Prostate gland (tissue), 2 donors: ENCODE measurements around the gene SLC25A42. TPM values are rescaled to one million over a fixed set of nuclear protein-coding genes. Genes with fewer than 3 reads are reported as not detected.
"Not testable (repeated sequence)": the region's sequence is repeated elsewhere in the genome, so short reads cannot be mapped to it uniquely, and the experiment has no call there.

Source experiments
- DNase-seq: peaks from one replicate; pipeline ENCODE4 v3.0.0-alpha.2; 2019; ENCODE audit warnings: low spot score
- H3K27ac ChIP-seq, 2 donors: fragments of 200-600 bp; sonication (generic); 2 replicates each; pipeline ENCODE4 v1.5.1; 2017 to 2019
- H3K27me3 ChIP-seq: fragments of 200-600 bp; sonication (generic); replicated peaks from 2 replicates; pipeline ENCODE4 v1.5.1; 2019; ENCODE audit not compliant: insufficient read depth
- H3K36me3 ChIP-seq, 2 donors: fragments of 200-600 bp; sonication (generic); 1 replicate in 1 of 2; 2 replicates in 1 of 2; pipeline versions ENCODE4 v1.5.1 to v1.8.1; 2017 to 2019
- H3K4me1 ChIP-seq: fragments of 200-600 bp; sonication (generic); replicated peaks from 2 replicates; pipeline ENCODE4 v1.5.1; 2019
- H3K4me3 ChIP-seq, 2 donors: fragments of 200-600 bp; sonication (generic); 2 replicates each; pipeline ENCODE4 v1.5.1; 2017 to 2019
- H3K9me3 ChIP-seq: fragments of 200-600 bp; sonication (generic); 2 replicates; pipeline ENCODE4 v1.5.1; 2017
- POLR2A ChIP-seq: fragments of 450-650 bp; IDR thresholded peaks from one replicate; pipeline ENCODE4 v1.6.1; 2016; ENCODE audit warnings: antibody characterized with exemption, mild to moderate bottlenecking
- POLR2AphosphoS5 ChIP-seq: sonication (generic); formaldehyde crosslinking; IDR thresholded peaks from one replicate; pipeline ENCODE4 v1.6.1; 2017; ENCODE audit warnings: antibody characterized with exemption
- WGBS: methylation state at CpG from one replicate; pipeline ENCODE4 v1.1.5; 2018; 5-methylcytosine and 5-hydroxymethylcytosine counted together
- intact Hi-C: fragments of 100-400 bp; cut with DNase I; formaldehyde crosslinking; loops from one replicate; pipeline ENCODE4 v1.14.2; 2022
- total RNA-seq, 2 donors: library from RNA; depleted of rRNA; stranded (reverse); fragments of >200 nt; gene quantifications; one replicate each; pipeline ENCODE4 v1.1.0, GENCODE V29; 2016
- TF ChIP-seq, protein P1 (sequence below), 4 experiments: fragments of 200-600 bp in 2 of 4; fragments of 450-650 bp in 2 of 4; sonication (generic) in 2 of 4; IDR thresholded peaks; 1 replicate in 3 of 4; 2 replicates in 1 of 4; pipeline ENCODE4 v1.5.1; 2016 to 2019; ENCODE audit warnings: antibody characterized with exemption in 4 of 4, mild to moderate bottlenecking in 2 of 4, moderate library complexity in 2 of 4

SLC25A42 gene
- total RNA-seq, 2 donors from 2014 or later, result 11.5 to 18.6 TPM

DNA sequence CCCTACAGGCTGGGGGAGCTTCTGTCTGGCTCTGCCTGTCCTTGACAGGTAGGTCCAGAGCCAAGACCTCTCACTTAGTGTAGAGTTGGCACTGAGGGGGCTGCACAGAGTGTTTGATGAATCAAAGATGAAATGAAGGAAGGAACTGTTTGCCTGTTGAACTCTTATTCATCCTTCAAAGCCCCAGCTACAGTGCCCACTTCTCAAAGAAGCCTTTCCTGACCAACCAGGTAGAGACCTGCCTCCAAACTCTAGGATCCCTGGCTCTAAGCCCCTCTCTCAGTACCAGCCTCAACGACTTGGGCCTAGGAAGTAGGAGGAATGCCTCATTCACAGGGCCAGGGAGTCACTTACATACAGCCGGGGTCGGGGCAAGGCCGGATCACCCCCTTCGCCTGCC lies 83.5 kb downstream of the SLC25A42 start:
- no peaks in the 10 kb centered on the region for H3K9me3 ChIP-seq
- WGBS, result 94% methylated on average over 5 of the region's 5 CpGs
- no peak for DNase-seq
- no peak overlapping the region for H3K27ac ChIP-seq
- TF ChIP-seq, protein P1, sequence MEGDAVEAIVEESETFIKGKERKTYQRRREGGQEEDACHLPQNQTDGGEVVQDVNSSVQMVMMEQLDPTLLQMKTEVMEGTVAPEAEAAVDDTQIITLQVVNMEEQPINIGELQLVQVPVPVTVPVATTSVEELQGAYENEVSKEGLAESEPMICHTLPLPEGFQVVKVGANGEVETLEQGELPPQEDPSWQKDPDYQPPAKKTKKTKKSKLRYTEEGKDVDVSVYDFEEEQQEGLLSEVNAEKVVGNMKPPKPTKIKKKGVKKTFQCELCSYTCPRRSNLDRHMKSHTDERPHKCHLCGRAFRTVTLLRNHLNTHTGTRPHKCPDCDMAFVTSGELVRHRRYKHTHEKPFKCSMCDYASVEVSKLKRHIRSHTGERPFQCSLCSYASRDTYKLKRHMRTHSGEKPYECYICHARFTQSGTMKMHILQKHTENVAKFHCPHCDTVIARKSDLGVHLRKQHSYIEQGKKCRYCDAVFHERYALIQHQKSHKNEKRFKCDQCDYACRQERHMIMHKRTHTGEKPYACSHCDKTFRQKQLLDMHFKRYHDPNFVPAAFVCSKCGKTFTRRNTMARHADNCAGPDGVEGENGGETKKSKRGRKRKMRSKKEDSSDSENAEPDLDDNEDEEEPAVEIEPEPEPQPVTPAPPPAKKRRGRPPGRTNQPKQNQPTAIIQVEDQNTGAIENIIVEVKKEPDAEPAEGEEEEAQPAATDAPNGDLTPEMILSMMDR (IDR thresholded peaks at IDR 0.05), result no peak
- no peaks in the 10 kb centered on the region for H3K4me1 ChIP-seq
- intact Hi-C loops, result loop anchor here (5.0 to 10.0 kb wide), 2 partner anchors 77 to 345 kb away; no protein-coding TSS in a partner anchor
- H3K27me3 ChIP-seq, result no peaks in the 10 kb centered on the region
- H3K4me3 ChIP-seq, result no peak overlapping the region
- no peaks in the 10 kb centered on the region for H3K36me3 ChIP-seq

DNA sequence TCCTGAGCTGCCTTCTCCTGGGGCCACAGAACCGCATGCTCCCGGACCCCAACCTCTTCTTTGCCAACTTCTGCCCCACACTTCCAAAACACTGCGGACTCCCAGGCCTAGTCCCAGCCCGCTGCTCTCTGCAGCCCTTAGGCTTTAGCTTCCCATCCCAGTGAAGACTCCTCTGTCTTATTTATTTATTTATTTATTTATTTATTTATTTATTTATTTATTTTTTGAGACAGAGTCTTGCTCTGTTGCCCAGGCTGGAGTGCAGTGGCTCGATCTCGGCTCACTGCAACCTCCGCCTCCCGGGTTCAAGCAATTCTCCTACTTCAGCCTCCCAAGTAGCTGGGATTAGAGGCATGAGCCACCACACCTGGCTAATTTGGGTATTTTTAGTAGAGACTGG lies 84.7 kb downstream of the SLC25A42 start:
- H3K4me1 ChIP-seq, H3K27ac ChIP-seq, H3K36me3 ChIP-seq, H3K9me3 ChIP-seq, H3K4me3 ChIP-seq, H3K27me3 ChIP-seq, DNase-seq: not testable (repeated sequence)
- 96% methylated on average over 8 of the region's 8 CpGs for WGBS
- intact Hi-C loops, result loop anchor here (5.0 to 10.0 kb wide), 2 partner anchors 76 to 344 kb away; no protein-coding TSS in a partner anchor

DNA sequence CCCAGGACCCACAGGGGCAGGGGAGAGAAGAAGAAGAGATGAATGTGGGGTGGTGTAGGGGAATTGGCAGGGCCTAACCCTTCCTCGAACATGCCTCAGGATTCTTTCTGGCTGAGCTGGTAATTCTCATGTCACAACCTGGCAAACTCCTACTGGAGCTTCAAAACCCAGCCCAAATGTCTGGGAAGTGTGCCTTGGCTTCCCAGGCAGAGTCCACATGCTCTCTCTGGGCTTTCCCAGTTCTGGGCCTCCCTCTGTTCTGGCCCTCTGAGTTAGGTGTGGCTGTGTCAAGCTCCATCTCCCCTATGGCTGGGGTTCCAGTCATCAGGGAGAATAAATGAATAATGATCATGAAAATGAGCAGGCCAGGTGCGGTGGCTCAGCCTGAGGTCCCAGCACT lies 85.6 kb downstream of the SLC25A42 start:
- TF ChIP-seq, protein P1 (IDR thresholded peaks at IDR 0.05), result no peak
- TF ChIP-seq POLR2A, result no peak
- TF ChIP-seq POLR2AphosphoS5, result no peak
- DNase-seq, result no peak
- Histone ChIP-seq H3K27me3 (no peaks in the 10 kb centered on the region), H3K27ac (no peak overlapping the region), H3K9me3 (no peaks in the 10 kb centered on the region), H3K4me3 (no peak overlapping the region), H3K36me3 (no peaks in the 10 kb centered on the region), H3K4me1 (no peaks in the 10 kb centered on the region)
- 83% methylated on average over 2 of the region's 2 CpGs for WGBS
- intact Hi-C loops, result loop anchor here (5.0 to 10.0 kb wide), 2 partner anchors 75 to 343 kb away; no protein-coding TSS in a partner anchor

DNA sequence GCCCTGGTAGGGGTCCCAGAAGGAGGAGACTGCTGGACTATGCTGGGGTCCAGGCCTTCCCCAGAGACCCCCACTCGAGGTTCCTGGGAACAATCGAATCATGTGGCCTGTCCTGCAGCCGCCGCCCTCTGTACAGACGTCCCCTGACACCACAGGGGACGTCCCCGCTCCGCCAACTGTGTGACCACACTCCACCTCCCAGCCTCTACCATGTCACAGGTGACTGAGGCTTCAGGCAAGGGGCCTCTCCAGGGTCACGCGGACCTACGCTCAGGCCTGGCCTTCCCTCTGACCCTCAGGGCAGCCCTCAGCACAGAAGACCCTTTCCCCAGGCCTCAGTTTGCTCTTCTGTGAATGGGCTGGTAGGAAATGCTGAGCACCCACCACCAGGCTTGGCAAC lies 87.6 kb downstream of the SLC25A42 start:
- no peaks in the 10 kb centered on the region for H3K9me3 ChIP-seq
- no peak overlapping the region for H3K4me3 ChIP-seq
- H3K36me3 ChIP-seq, result no peaks in the 10 kb centered on the region
- H3K4me1 ChIP-seq, result no peaks in the 10 kb centered on the region
- H3K27ac ChIP-seq, result no peak overlapping the region
- H3K27me3 ChIP-seq, result no peaks in the 10 kb centered on the region
- TF ChIP-seq POLR2AphosphoS5 (no peak), POLR2A (no peak)
- TF ChIP-seq, protein P1 (IDR thresholded peaks at IDR 0.05), result no peak
- WGBS, result 78% methylated on average over 11 of the region's 11 CpGs
- intact Hi-C loops, result no loop called here
- no peak for DNase-seq

DNA sequence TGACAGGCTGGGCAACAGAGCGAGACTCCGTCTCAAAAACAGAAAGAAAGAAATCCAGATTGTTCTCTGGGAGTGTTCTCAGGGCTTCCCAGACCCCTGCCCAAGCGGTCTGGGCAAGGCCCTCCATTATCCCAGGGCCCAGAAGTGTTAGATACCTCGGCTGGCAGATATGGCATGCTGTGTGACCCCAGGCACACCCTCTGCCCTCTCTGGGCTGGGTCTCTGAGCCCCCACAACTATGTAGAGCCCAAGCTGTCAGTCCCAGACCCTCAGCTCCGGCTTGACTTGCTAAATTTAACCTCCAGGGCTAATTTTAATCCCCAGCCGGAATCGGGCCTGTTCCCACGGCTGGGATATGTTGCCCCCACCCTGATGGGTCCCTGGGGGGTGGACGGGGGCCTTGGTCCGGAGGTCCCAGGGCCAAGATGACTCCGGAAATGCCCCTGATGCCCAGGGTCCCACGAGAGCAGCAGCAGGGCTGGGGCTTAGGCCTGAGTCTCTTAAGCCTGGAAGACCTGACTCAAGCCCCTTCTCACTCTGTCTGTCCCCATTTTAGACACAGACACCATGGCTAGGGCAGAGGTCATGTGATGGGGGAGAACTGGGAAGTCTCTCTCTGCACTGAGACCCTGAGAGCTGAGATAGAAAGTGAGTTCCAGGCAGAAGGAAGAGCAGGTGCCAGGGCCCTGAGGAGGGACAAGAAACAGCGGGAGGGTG lies 89.0 kb downstream of the SLC25A42 start:
- 87% methylated on average over 13 of the region's 13 CpGs for WGBS
- H3K4me1 ChIP-seq, result no peaks in the 10 kb centered on the region
- H3K27me3 ChIP-seq, result no peaks in the 10 kb centered on the region
- intact Hi-C loops, result no loop called here
- no peak for DNase-seq
- no peaks in the 10 kb centered on the region for H3K36me3 ChIP-seq
- H3K9me3 ChIP-seq, result no peaks in the 10 kb centered on the region
- H3K4me3 ChIP-seq, result no peak overlapping the region
- H3K27ac ChIP-seq, result no peak overlapping the region
- TF ChIP-seq POLR2AphosphoS5, result no peak
- no peak for TF ChIP-seq POLR2A
- TF ChIP-seq, protein P1 (IDR thresholded peaks at IDR 0.05), result no peak
